GM19397 (cell line): ENCODE data around the gene PLA2G4B.

Experiments used
- ATAC-seq: cut with Tn5 transposase; IDR thresholded peaks from one replicate; pipeline ENCODE4 v1.9.1; 2021; ENCODE audit warnings: mild to moderate bottlenecking, moderate library complexity; ENCODE audit not compliant: unreplicated experiment

PLA2G4B gene

GRCh38 chr15:41848631-41849030 lies 10.0 kb downstream of the PLA2G4B start:
- ATAC-seq: no peak

GRCh38 chr15:41849204-41849603 lies 10.6 kb downstream of the PLA2G4B start:
- no peak for ATAC-seq

GRCh38 chr15:41849861-41850260 lies 11.2 kb downstream of the PLA2G4B start:
- ATAC-seq: no peak

- no peak for ATAC-seq
Observed at GRCh38 chr15:41850482-41851166, 12.0 kb downstream of the PLA2G4B start.

- ATAC-seq: no peak
Observed at GRCh38 chr15:41851167-41851523, 12.5 kb downstream of the PLA2G4B start.

GRCh38 chr15:41851755-41852370 lies 13.2 kb downstream of the PLA2G4B start:
- no peak for ATAC-seq

GRCh38 chr15:41852736-41853590 lies 14.3 kb downstream of the PLA2G4B start:
- no peak for ATAC-seq

- no peak for ATAC-seq
Observed at GRCh38 chr15:41853831-41854230, 15.2 kb downstream of the PLA2G4B start.

- no peak for ATAC-seq
Observed at GRCh38 chr15:41854443-41854842, 15.8 kb downstream of the PLA2G4B start.

GRCh38 chr15:41855261-41855961 lies 16.8 kb downstream of the PLA2G4B start:
- ATAC-seq: no peak

- no peak for ATAC-seq
Observed at GRCh38 chr15:41856262-41856661, 17.6 kb downstream of the PLA2G4B start.

GRCh38 chr15:41856716-41857115 lies 18.1 kb downstream of the PLA2G4B start:
- ATAC-seq: no peak

- ATAC-seq: no peak
Observed at GRCh38 chr15:41857316-41857715, 18.7 kb downstream of the PLA2G4B start.

GRCh38 chr15:41858756-41859155 lies 20.1 kb downstream of the PLA2G4B start:
- ATAC-seq: no peak

GRCh38 chr15:41860049-41860828 lies 21.6 kb downstream of the PLA2G4B start:
- no peak for ATAC-seq

- ATAC-seq: no peak
Observed at GRCh38 chr15:41861736-41862356, 23.2 kb downstream of the PLA2G4B start.

GRCh38 chr15:41862515-41863116 lies 24.0 kb downstream of the PLA2G4B start:
- no peak for ATAC-seq

- no peak for ATAC-seq
Observed at GRCh38 chr15:41865490-41866055, 26.9 kb downstream of the PLA2G4B start.

GRCh38 chr15:41866263-41866703 lies 27.6 kb downstream of the PLA2G4B start:
- no peak for ATAC-seq
